K562 (cell line): Measurements from ENCODE around the gene NRF1. TPM values are rescaled to one million over a fixed set of nuclear protein-coding genes. Genes with fewer than 3 reads are reported as not detected.

Experiments
- CC2D1A ChIP-seq: fragments of 450-650 bp; IDR thresholded peaks from 2 replicates; pipeline ENCODE4 v1.6.1; 2017; ENCODE audit warnings: mild to moderate bottlenecking
- CCAR2 ChIP-seq: fragments of 200-400 bp; formaldehyde crosslinking; IDR thresholded peaks from 2 replicates; pipeline ENCODE4 v1.6.1; 2017; ENCODE audit warnings: mild to moderate bottlenecking, low read depth, low read length
- CEBPG ChIP-seq, 3 experiments: fragments of 200-800 bp in 1 of 3; sonication (Bioruptor generic) in 1 of 3; sonication (generic) in 1 of 3; formaldehyde crosslinking in 1 of 3; IDR thresholded peaks in 2 of 3; conservative IDR thresholded peaks in 1 of 3; 2 replicates each; pipeline versions ENCODE4 v1.6.1 to v1.8.0; 2016 to 2022; ENCODE audit warnings: missing compliant biosample characterization in 2 of 3, missing genetic modification characterization in 2 of 3, mild to moderate bottlenecking in 1 of 3, missing genetic modification reagents in 1 of 3
- CTCF ChIP-seq, 3 experiments: IDR thresholded peaks in 2 of 3; conservative IDR thresholded peaks in 1 of 3; 2 replicates each; pipeline ENCODE4 v1.5.1; 2011 to 2012; ENCODE audit warnings: low read length in 3 of 3, mild to moderate bottlenecking in 3 of 3, control low read depth in 2 of 3, improper control_type of control experiment in 1 of 3, inconsistent platforms in 1 of 3, low read depth in 1 of 3, mixed read lengths in 1 of 3, moderate library complexity in 1 of 3; ENCODE audit not compliant: insufficient read depth in 2 of 3
- ELF2 ChIP-seq: fragments of 250-450 bp; sonication (Bioruptor Pico); IDR thresholded peaks from 2 replicates; pipeline ENCODE4 v1.5.0; 2021; ENCODE audit warnings: mild to moderate bottlenecking
- FOXA1 ChIP-seq: fragments of 450-650 bp; IDR thresholded peaks from 2 replicates; pipeline ENCODE4 v1.6.1; 2016; ENCODE audit warnings: mild to moderate bottlenecking, borderline replicate concordance
- GATAD2A ChIP-seq: fragments of 450-650 bp; IDR thresholded peaks from 2 replicates; pipeline ENCODE4 v1.6.1; 2017
- PML ChIP-seq: IDR thresholded peaks from 2 replicates; pipeline ENCODE4 v1.6.1; 2012; ENCODE audit warnings: low read length, inconsistent platforms
- POLR2A ChIP-seq: fragments of 450-650 bp; conservative IDR thresholded peaks from 2 replicates; pipeline ENCODE4 v1.6.1; 2016
- TCF7L2 ChIP-seq: fragments of 150-350 bp; IDR thresholded peaks from 2 replicates; pipeline ENCODE4 v1.6.1; 2016; ENCODE audit warnings: low read depth, mild to moderate bottlenecking, low read length, moderate library complexity
- THAP7 ChIP-seq: fragments of 250-450 bp; sonication (Bioruptor Pico); IDR thresholded peaks from 2 replicates; pipeline ENCODE4 v1.5.0; 2021
- ZNF143 ChIP-seq: sonication (generic); formaldehyde crosslinking; IDR thresholded peaks from 2 replicates; pipeline ENCODE4 v1.9.0; 2022; ENCODE audit warnings: mild to moderate bottlenecking, missing genetic modification reagents
- ZNF197 ChIP-seq: fragments of 200-800 bp; sonication (Bioruptor generic); IDR thresholded peaks from 2 replicates; pipeline ENCODE4 v1.6.1; 2016; ENCODE audit warnings: low read depth, missing genetic modification characterization, missing compliant biosample characterization
- polyA plus RNA-seq, 8 experiments: library from polyadenylated mRNA; depleted of rRNA in 4 of 8; stranded (reverse) in 5 of 8; unstranded in 3 of 8; fragments of >200 nt; fragmentation: Nextera tagmentation in 2 of 8; fragmentation: Illumina TruSeq in 1 of 8; extraction: Ambion mirVana in 2 of 8; extraction: Trizol in 1 of 8; gene quantifications; 2 replicates each; pipeline versions ENCODE4 v1.2.1 to v1.2.3, GENCODE V29; 2011 to 2014; ENCODE audit warnings: inconsistent platforms in 1 of 8, missing spikeins in 1 of 8
- total RNA-seq, 7 experiments: library from RNA; depleted of rRNA in 6 of 7; stranded (reverse); fragments of >200 nt in 6 of 7; fragmentation: Illumina TruSeq in 2 of 7; extraction: Trizol in 2 of 7; gene quantifications; 2 replicates each; pipeline versions ENCODE4 v1.2.1 to v1.2.3, GENCODE V29; 2011 to 2021; ENCODE audit warnings: low replicate concordance in 1 of 7
- TF ChIP-seq, protein P1 (sequence below): fragments of 200-800 bp; sonication (Bioruptor generic); IDR thresholded peaks from 2 replicates; pipeline ENCODE4 v1.6.1; 2016; ENCODE audit warnings: missing genetic modification characterization, missing compliant biosample characterization
- TF ChIP-seq, protein P2 (sequence below): sonication (generic); formaldehyde crosslinking; IDR thresholded peaks from 2 replicates; pipeline ENCODE4 v1.8.1; 2023; ENCODE audit warnings: missing genetic modification reagents, mild to moderate bottlenecking, borderline replicate concordance

NRF1 gene
- total and polyA plus RNA-seq, 9 of the 15 experiments (the other 6 are each of a cell fraction or from before 2014, with no cell fraction given): 8.6 to 28.8 (median 20.3) TPM

DNA sequence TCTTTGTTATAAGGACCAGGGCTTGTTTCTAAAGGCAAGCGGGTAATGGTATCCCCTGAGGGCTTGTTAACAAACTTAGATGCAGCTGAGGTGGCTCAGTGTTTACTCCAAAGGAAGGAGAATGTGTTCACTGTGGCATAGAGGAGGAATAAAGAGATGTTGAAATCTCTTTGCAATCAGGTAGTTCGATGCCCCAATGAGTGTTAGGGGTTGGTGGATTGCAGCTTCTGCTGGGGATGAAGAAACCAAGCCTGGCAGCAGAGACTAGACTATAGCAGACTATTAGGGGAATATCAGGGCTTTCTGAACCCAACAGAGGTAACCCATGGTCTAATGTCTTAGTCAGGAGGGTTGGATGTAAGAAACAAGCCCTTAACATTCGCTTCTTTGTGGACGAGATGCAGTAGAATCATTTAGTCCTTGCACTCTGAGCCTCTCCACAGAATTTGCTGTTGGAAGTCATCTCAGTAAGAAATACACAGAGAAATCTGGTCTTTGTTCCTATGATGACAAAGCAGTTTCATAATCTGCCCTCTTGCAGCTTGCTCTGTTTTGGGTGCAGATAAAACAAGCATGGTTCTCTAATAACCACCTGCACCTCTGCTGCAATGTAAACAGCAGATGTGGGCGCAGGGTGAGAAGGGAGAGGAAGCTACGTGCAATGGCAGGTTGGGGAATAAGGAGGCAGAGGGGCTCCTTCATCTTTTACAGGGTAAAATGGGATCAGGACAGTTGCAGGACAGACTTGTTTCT lies 108.6 kb downstream of the NRF1 start (continued):
- TF ChIP-seq, protein P1, sequence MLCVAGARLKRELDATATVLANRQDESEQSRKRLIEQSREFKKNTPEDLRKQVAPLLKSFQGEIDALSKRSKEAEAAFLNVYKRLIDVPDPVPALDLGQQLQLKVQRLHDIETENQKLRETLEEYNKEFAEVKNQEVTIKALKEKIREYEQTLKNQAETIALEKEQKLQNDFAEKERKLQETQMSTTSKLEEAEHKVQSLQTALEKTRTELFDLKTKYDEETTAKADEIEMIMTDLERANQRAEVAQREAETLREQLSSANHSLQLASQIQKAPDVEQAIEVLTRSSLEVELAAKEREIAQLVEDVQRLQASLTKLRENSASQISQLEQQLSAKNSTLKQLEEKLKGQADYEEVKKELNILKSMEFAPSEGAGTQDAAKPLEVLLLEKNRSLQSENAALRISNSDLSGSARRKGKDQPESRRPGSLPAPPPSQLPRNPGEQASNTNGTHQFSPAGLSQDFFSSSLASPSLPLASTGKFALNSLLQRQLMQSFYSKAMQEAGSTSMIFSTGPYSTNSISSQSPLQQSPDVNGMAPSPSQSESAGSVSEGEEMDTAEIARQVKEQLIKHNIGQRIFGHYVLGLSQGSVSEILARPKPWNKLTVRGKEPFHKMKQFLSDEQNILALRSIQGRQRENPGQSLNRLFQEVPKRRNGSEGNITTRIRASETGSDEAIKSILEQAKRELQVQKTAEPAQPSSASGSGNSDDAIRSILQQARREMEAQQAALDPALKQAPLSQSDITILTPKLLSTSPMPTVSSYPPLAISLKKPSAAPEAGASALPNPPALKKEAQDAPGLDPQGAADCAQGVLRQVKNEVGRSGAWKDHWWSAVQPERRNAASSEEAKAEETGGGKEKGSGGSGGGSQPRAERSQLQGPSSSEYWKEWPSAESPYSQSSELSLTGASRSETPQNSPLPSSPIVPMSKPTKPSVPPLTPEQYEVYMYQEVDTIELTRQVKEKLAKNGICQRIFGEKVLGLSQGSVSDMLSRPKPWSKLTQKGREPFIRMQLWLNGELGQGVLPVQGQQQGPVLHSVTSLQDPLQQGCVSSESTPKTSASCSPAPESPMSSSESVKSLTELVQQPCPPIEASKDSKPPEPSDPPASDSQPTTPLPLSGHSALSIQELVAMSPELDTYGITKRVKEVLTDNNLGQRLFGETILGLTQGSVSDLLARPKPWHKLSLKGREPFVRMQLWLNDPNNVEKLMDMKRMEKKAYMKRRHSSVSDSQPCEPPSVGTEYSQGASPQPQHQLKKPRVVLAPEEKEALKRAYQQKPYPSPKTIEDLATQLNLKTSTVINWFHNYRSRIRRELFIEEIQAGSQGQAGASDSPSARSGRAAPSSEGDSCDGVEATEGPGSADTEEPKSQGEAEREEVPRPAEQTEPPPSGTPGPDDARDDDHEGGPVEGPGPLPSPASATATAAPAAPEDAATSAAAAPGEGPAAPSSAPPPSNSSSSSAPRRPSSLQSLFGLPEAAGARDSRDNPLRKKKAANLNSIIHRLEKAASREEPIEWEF: peak; percentile 95
- TF ChIP-seq THAP7 (CRISPR knock-in tag): no peak
- TF ChIP-seq CC2D1A: peak; percentile 93
- TF ChIP-seq POLR2A: no peak
- peak; percentile 98 for TF ChIP-seq GATAD2A
- no peak for TF ChIP-seq TCF7L2
- TF ChIP-seq ZNF143 (CRISPR knock-in tag): 0 out of 2 replicates have a peak, but pooled peaks have one; percentile 19
- TF ChIP-seq CCAR2: no peak
- peak; percentile 66 for TF ChIP-seq CEBPG (CRISPR knock-in tag; IDR thresholded peaks at IDR 0.05)
- peak; percentile 48 to 64; a peak in 3 of 4 replicates for TF ChIP-seq CEBPG (tag; conservative IDR thresholded peaks at IDR 0.05 in 1 of 2, IDR thresholded peaks at IDR 0.05 in 1 of 2)
- TF ChIP-seq ZNF197 (CRISPR knock-in tag): peak; percentile 96
- no peak for TF ChIP-seq ELF2 (CRISPR knock-in tag)
- TF ChIP-seq, protein P2, sequence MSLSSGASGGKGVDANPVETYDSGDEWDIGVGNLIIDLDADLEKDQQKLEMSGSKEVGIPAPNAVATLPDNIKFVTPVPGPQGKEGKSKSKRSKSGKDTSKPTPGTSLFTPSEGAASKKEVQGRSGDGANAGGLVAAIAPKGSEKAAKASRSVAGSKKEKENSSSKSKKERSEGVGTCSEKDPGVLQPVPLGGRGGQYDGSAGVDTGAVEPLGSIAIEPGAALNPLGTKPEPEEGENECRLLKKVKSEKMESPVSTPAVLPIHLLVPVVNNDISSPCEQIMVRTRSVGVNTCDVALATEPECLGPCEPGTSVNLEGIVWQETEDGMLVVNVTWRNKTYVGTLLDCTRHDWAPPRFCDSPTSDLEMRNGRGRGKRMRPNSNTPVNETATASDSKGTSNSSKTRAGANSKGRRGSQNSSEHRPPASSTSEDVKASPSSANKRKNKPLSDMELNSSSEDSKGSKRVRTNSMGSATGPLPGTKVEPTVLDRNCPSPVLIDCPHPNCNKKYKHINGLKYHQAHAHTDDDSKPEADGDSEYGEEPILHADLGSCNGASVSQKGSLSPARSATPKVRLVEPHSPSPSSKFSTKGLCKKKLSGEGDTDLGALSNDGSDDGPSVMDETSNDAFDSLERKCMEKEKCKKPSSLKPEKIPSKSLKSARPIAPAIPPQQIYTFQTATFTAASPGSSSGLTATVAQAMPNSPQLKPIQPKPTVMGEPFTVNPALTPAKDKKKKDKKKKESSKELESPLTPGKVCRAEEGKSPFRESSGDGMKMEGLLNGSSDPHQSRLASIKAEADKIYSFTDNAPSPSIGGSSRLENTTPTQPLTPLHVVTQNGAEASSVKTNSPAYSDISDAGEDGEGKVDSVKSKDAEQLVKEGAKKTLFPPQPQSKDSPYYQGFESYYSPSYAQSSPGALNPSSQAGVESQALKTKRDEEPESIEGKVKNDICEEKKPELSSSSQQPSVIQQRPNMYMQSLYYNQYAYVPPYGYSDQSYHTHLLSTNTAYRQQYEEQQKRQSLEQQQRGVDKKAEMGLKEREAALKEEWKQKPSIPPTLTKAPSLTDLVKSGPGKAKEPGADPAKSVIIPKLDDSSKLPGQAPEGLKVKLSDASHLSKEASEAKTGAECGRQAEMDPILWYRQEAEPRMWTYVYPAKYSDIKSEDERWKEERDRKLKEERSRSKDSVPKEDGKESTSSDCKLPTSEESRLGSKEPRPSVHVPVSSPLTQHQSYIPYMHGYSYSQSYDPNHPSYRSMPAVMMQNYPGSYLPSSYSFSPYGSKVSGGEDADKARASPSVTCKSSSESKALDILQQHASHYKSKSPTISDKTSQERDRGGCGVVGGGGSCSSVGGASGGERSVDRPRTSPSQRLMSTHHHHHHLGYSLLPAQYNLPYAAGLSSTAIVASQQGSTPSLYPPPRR (CRISPR knock-in tag): no peak; the same call in 1 of the 2 replicates
- peak; percentile 99 for TF ChIP-seq PML
- peak; percentile 93 for TF ChIP-seq FOXA1
- TF ChIP-seq CTCF (IDR thresholded peaks at IDR 0.05 in 2 of 3, conservative IDR thresholded peaks at IDR 0.05 in 1 of 3; ENCODE audit: insufficient read depth in 2 of 3, low read depth in 1 of 3, low read length in 3 of 3): no peak; a peak in 2 of 6 replicates
